GM23338 (cell line): ENCODE results near the gene ANXA6. TPM values are rescaled to one million over a fixed set of nuclear protein-coding genes. Genes with fewer than 3 reads are reported as not detected.
A peak's percentile ranks its signal among the peaks of the same experiment; 100 is the strongest.

ENCODE experiments used
- ATAC-seq: fragments of 200-7000 bp; cut with Tn5 transposase; 3 replicates; pipeline ENCODE4 v1.9.1; 2020
- DNase-seq: peaks from one replicate; pipeline ENCODE4 v3.0.0-alpha.2; 2015; ENCODE audit warnings: low spot score
- H2AFZ ChIP-seq: fragments of 200-600 bp; sonication (generic); 2 replicates; pipeline ENCODE4 v1.8.0; 2016; ENCODE audit warnings: antibody characterized with exemption, mild to moderate bottlenecking, moderate library complexity
- H3F3A ChIP-seq: fragments of 200-600 bp; sonication (generic); replicated peaks from 2 replicates; pipeline ENCODE4 v1.8.0; 2017; ENCODE audit warnings: antibody characterized with exemption, mixed run types, low read depth
- H3K27ac ChIP-seq: fragments of 200-600 bp; sonication (generic); 2 replicates; pipeline ENCODE4 v1.6.1; 2016; ENCODE audit warnings: low read depth
- H3K27me3 ChIP-seq: fragments of 200-600 bp; sonication (generic); 2 replicates; pipeline ENCODE4 v1.8.0; 2016; ENCODE audit warnings: mild to moderate bottlenecking, mixed run types, moderate library complexity; ENCODE audit not compliant: insufficient read depth
- H3K36me3 ChIP-seq: fragments of 200-600 bp; sonication (generic); 2 replicates; pipeline ENCODE4 v1.8.0; 2016; ENCODE audit warnings: mild to moderate bottlenecking; ENCODE audit not compliant: insufficient read depth
- H3K4me1 ChIP-seq: fragments of 200-600 bp; sonication (generic); 2 replicates; pipeline ENCODE4 v1.8.0; 2016; ENCODE audit warnings: mild to moderate bottlenecking, moderate library complexity; ENCODE audit not compliant: insufficient read depth
- H3K4me2 ChIP-seq: fragments of 200-600 bp; sonication (generic); 2 replicates; pipeline ENCODE4 v1.7.1; 2017; ENCODE audit warnings: mixed run types
- H3K4me3 ChIP-seq: fragments of 200-600 bp; sonication (generic); 2 replicates; pipeline ENCODE4 v1.6.1; 2016; ENCODE audit warnings: mixed run types
- H3K79me2 ChIP-seq: fragments of 200-600 bp; sonication (generic); replicated peaks from 2 replicates; pipeline ENCODE4 v1.8.0; 2017; ENCODE audit warnings: mild to moderate bottlenecking; ENCODE audit not compliant: insufficient read depth
- H3K9me2 ChIP-seq: fragments of 200-600 bp; sonication (generic); 2 replicates; pipeline ENCODE4 v1.8.0; 2017; ENCODE audit not compliant: insufficient read depth
- H4K20me1 ChIP-seq: fragments of 200-600 bp; sonication (generic); replicated peaks from 2 replicates; pipeline ENCODE4 v1.8.0; 2017; ENCODE audit warnings: mild to moderate bottlenecking; ENCODE audit not compliant: insufficient read depth
- H3K27ac Mint-ChIP-seq: 2 replicates; pipeline ENCODE4 v1.8.0; 2020; ENCODE audit warnings: inconsistent platforms, mild to moderate bottlenecking, moderate library complexity, mixed read lengths
- H3K27me3 Mint-ChIP-seq: 3 replicates; pipeline ENCODE4 v1.8.0; 2022; ENCODE audit warnings: low read depth, mild to moderate bottlenecking, moderate library complexity, mixed read lengths, inconsistent platforms; ENCODE audit not compliant: insufficient read depth, poor library complexity
- H3K36me3 Mint-ChIP-seq: 3 replicates; pipeline ENCODE4 v1.8.0; 2021; ENCODE audit warnings: low read depth, mild to moderate bottlenecking, inconsistent platforms, moderate library complexity, mixed read lengths
- H3K4me1 Mint-ChIP-seq: 3 replicates; pipeline ENCODE4 v1.8.0; 2020; ENCODE audit warnings: mild to moderate bottlenecking, inconsistent platforms, mixed read lengths
- H3K4me3 Mint-ChIP-seq: 3 replicates; pipeline ENCODE4 v1.8.0; 2021; ENCODE audit warnings: moderate library complexity, mild to moderate bottlenecking, inconsistent platforms, mixed read lengths
- H3K9me3 Mint-ChIP-seq: 3 replicates; pipeline ENCODE4 v1.8.0; 2020; ENCODE audit warnings: moderate library complexity, mild to moderate bottlenecking, inconsistent platforms, mixed read lengths
- CREB1 ChIP-seq: fragments of 250-450 bp; sonication (Bioruptor Pico); IDR thresholded peaks from 2 replicates; pipeline ENCODE4 v1.5.0; 2020; ENCODE audit warnings: low read depth, mild to moderate bottlenecking, moderate library complexity
- EZH2phosphoT487 ChIP-seq: fragments of 200-600 bp; sonication (generic); IDR thresholded peaks from one replicate; pipeline ENCODE4 v1.8.1; 2018; ENCODE audit warnings: antibody characterized with exemption; ENCODE audit not compliant: unreplicated experiment
- JUNB ChIP-seq: IDR thresholded peaks from one replicate; pipeline ENCODE4 v1.6.1; 2016; ENCODE audit warnings: antibody characterized with exemption; ENCODE audit not compliant: unreplicated experiment
- NANOG ChIP-seq: IDR thresholded peaks from 2 replicates; pipeline ENCODE4 v1.6.1; 2016; ENCODE audit warnings: antibody characterized with exemption, borderline replicate concordance
- POLR2AphosphoS5 ChIP-seq: IDR thresholded peaks from 2 replicates; pipeline ENCODE4 v1.6.1; 2016; ENCODE audit warnings: antibody characterized with exemption, low read depth
- ZNF331 ChIP-seq: fragments of 250-450 bp; sonication (Bioruptor Pico); IDR thresholded peaks from 2 replicates; pipeline ENCODE4 v1.5.0; 2020; ENCODE audit warnings: low read depth, mild to moderate bottlenecking, moderate library complexity
- polyA plus RNA-seq: library from polyadenylated mRNA; unstranded; fragments of >200 nt; fragmentation: Nextera tagmentation; extraction: Ambion mirVana; gene quantifications from 2 replicates; pipeline ENCODE4 v1.2.1, GENCODE V29; 2016
- total RNA-seq: library from RNA; depleted of rRNA; stranded (reverse); fragments of >200 nt; shearing (Covaris generic); gene quantifications from 2 replicates; pipeline ENCODE4 v1.2.3, GENCODE V29; 2014
- TF ChIP-seq, protein P1 (sequence below), 2 experiments: fragments of 200-600 bp in 1 of 2; sonication (generic) in 1 of 2; conservative IDR thresholded peaks; 2 replicates each; pipeline versions ENCODE4 v1.5.1 to v1.6.1; 2016 to 2017; ENCODE audit warnings: antibody characterized with exemption in 2 of 2, low read depth in 2 of 2, mild to moderate bottlenecking in 2 of 2, moderate library complexity in 1 of 2
- TF ChIP-seq, protein P2 (sequence below): fragments of 250-450 bp; sonication (Bioruptor Pico); IDR thresholded peaks from 2 replicates; pipeline ENCODE4 v1.5.0; 2020; ENCODE audit warnings: mild to moderate bottlenecking, moderate library complexity

The ANXA6 gene
- total and polyA plus RNA-seq, 2 experiments from 2014 or later = 26.5 to 110 TPM

- H3K4me1 ChIP-seq = peaks cover 17% of the 10 kb centered on the region
- H3K27me3 ChIP-seq = 0 out of 2 replicates have a peak, but pooled peaks cover 3% of the 10 kb centered on the region
- Mint-ChIP-seq H3K27ac (peak within 1 kb of the TSS; percentile 72), H3K4me3 (peak within 1 kb of the TSS; percentile 88), H3K27me3 (peaks cover 9% of the 10 kb centered on the region), H3K36me3 (no peaks in the 10 kb centered on the region), H3K9me3 (no peaks in the 10 kb centered on the region), H3K4me1 (peaks cover 19% of the 10 kb centered on the region)
- H3K27ac ChIP-seq = peak within 1 kb of the TSS; percentile 93
- peak; percentile 81 for DNase-seq
- H3K9me2 ChIP-seq = no peaks in the 10 kb centered on the region
- peaks cover 8% of the 10 kb centered on the region; the same call in 1 of the 2 replicates for H4K20me1 ChIP-seq
- H3F3A ChIP-seq = peaks cover 3% of the 10 kb centered on the region; the same call in 1 of the 2 replicates
- peak within 1 kb of the TSS; percentile 85 for H3K4me2 ChIP-seq
- peaks cover 11% of the 10 kb centered on the region; the same call in 1 of the 2 replicates for H3K79me2 ChIP-seq
- H3K36me3 ChIP-seq = no peaks in the 10 kb centered on the region
- peak within 1 kb of the TSS; percentile 90 for H2AFZ ChIP-seq
- peak; percentile 83 for ATAC-seq
- H3K4me3 ChIP-seq = peak within 1 kb of the TSS; percentile 77
- TF ChIP-seq JUNB (no peak), POLR2AphosphoS5 (peak; percentile 68)
These were observed 76.8 kb downstream of the ANXA6 start, which contains the start of gene TNIP1 for GRCh38 chr5:151080613-151081430. TNIP1 (minus strand) TSS chr5:151081034; CDS start chr5:151065095, 15,939 bp downstream.

- Mint-ChIP-seq H3K27me3 (peaks cover 9% of the 10 kb centered on the region), H3K4me1 (peaks cover 19% of the 10 kb centered on the region), H3K4me3 (peak overlapping the region; percentile 88), H3K36me3 (no peaks in the 10 kb centered on the region), H3K27ac (no peak overlapping the region), H3K9me3 (no peaks in the 10 kb centered on the region)
- Histone ChIP-seq H3F3A (peaks cover 3% of the 10 kb centered on the region; the same call in 1 of the 2 replicates), H4K20me1 (peaks cover 8% of the 10 kb centered on the region; the same call in 1 of the 2 replicates), H3K4me2 (peak overlapping the region; percentile 85), H3K4me1 (peaks cover 17% of the 10 kb centered on the region), H2AFZ (peak overlapping the region; percentile 40), H3K9me2 (no peaks in the 10 kb centered on the region), H3K36me3 (no peaks in the 10 kb centered on the region), H3K27ac (no peak overlapping the region), H3K79me2 (peaks cover 13% of the 10 kb centered on the region; the same call in 1 of the 2 replicates), H3K27me3 (0 out of 2 replicates have a peak, but pooled peaks cover 3% of the 10 kb centered on the region), H3K4me3 (peak overlapping the region; percentile 77)
- ATAC-seq (no peak), DNase-seq (no peak)
- TF ChIP-seq, protein P1, sequence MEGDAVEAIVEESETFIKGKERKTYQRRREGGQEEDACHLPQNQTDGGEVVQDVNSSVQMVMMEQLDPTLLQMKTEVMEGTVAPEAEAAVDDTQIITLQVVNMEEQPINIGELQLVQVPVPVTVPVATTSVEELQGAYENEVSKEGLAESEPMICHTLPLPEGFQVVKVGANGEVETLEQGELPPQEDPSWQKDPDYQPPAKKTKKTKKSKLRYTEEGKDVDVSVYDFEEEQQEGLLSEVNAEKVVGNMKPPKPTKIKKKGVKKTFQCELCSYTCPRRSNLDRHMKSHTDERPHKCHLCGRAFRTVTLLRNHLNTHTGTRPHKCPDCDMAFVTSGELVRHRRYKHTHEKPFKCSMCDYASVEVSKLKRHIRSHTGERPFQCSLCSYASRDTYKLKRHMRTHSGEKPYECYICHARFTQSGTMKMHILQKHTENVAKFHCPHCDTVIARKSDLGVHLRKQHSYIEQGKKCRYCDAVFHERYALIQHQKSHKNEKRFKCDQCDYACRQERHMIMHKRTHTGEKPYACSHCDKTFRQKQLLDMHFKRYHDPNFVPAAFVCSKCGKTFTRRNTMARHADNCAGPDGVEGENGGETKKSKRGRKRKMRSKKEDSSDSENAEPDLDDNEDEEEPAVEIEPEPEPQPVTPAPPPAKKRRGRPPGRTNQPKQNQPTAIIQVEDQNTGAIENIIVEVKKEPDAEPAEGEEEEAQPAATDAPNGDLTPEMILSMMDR (conservative IDR thresholded peaks at IDR 0.05; ENCODE audit: low read depth in 2 of 2) = no peak
- no peak for TF ChIP-seq NANOG
- TF ChIP-seq, protein P2, sequence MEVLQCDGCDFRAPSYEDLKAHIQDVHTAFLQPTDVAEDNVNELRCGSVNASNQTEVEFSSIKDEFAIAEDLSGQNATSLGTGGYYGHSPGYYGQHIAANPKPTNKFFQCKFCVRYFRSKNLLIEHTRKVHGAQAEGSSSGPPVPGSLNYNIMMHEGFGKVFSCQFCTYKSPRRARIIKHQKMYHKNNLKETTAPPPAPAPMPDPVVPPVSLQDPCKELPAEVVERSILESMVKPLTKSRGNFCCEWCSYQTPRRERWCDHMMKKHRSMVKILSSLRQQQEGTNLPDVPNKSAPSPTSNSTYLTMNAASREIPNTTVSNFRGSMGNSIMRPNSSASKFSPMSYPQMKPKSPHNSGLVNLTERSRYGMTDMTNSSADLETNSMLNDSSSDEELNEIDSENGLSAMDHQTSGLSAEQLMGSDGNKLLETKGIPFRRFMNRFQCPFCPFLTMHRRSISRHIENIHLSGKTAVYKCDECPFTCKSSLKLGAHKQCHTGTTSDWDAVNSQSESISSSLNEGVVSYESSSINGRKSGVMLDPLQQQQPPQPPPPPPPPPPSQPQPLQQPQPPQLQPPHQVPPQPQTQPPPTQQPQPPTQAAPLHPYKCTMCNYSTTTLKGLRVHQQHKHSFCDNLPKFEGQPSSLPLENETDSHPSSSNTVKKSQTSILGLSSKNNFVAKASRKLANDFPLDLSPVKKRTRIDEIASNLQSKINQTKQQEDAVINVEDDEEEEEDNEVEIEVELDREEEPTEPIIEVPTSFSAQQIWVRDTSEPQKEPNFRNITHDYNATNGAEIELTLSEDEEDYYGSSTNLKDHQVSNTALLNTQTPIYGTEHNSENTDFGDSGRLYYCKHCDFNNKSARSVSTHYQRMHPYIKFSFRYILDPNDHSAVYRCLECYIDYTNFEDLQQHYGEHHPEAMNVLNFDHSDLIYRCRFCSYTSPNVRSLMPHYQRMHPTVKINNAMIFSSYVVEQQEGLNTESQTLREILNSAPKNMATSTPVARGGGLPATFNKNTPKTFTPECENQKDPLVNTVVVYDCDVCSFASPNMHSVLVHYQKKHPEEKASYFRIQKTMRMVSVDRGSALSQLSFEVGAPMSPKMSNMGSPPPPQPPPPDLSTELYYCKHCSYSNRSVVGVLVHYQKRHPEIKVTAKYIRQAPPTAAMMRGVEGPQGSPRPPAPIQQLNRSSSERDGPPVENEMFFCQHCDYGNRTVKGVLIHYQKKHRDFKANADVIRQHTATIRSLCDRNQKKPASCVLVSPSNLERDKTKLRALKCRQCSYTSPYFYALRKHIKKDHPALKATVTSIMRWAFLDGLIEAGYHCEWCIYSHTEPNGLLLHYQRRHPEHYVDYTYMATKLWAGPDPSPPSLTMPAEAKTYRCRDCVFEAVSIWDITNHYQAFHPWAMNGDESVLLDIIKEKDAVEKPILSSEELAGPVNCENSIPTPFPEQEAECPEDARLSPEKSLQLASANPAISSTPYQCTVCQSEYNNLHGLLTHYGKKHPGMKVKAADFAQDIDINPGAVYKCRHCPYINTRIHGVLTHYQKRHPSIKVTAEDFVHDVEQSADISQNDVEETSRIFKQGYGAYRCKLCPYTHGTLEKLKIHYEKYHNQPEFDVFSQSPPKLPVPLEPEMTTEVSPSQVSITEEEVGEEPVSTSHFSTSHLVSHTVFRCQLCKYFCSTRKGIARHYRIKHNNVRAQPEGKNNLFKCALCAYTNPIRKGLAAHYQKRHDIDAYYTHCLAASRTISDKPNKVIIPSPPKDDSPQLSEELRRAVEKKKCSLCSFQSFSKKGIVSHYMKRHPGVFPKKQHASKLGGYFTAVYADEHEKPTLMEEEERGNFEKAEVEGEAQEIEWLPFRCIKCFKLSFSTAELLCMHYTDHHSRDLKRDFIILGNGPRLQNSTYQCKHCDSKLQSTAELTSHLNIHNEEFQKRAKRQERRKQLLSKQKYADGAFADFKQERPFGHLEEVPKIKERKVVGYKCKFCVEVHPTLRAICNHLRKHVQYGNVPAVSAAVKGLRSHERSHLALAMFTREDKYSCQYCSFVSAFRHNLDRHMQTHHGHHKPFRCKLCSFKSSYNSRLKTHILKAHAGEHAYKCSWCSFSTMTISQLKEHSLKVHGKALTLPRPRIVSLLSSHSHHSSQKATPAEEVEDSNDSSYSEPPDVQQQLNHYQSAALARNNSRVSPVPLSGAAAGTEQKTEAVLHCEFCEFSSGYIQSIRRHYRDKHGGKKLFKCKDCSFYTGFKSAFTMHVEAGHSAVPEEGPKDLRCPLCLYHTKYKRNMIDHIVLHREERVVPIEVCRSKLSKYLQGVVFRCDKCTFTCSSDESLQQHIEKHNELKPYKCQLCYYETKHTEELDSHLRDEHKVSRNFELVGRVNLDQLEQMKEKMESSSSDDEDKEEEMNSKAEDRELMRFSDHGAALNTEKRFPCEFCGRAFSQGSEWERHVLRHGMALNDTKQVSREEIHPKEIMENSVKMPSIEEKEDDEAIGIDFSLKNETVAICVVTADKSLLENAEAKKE (CRISPR knock-in tag) = no peak
- no peak for TF ChIP-seq POLR2AphosphoS5
- TF ChIP-seq CREB1 (CRISPR knock-in tag) = no peak
- no peak for TF ChIP-seq ZNF331
- TF ChIP-seq JUNB = no peak
- TF ChIP-seq EZH2phosphoT487 = no peak
These were observed 77.6 kb downstream of the ANXA6 start for GRCh38 chr5:151079838-151080612.
